Spleen (tissue), 7 donors: ENCODE results near the gene QPCTL.

Source experiments
- CTCF ChIP-seq, 11 experiments: fragments of 200-600 bp in 7 of 11; fragments of 450-650 bp in 4 of 11; sonication (generic) in 4 of 11; IDR thresholded peaks in 8 of 11; conservative IDR thresholded peaks in 3 of 11; 1 replicate in 7 of 11; 2 replicates in 4 of 11; pipeline versions ENCODE4 v1.4.0 to v1.8.0; 2016 to 2021; ENCODE audit warnings: antibody characterized with exemption in 11 of 11, inconsistent platforms in 4 of 11, mild to moderate bottlenecking in 1 of 11
- POLR2A ChIP-seq, 3 donors: fragments of 450-650 bp; IDR thresholded peaks; one replicate each; pipeline ENCODE4 v1.5.1; 2017; ENCODE audit warnings: antibody characterized with exemption in 3 of 3, mild to moderate bottlenecking in 1 of 3
- POLR2AphosphoS5 ChIP-seq, 3 donors: sonication (generic); formaldehyde crosslinking; IDR thresholded peaks; one replicate each; pipeline ENCODE4 v1.5.1; 2017; ENCODE audit warnings: antibody characterized with exemption in 3 of 3
- donor health status: DM: no; HTN: no; CAD: no; lungs with moderate emphysema.
- donor health status: DM: no; HTN: no; CAD: no.
- donor health status: DM: no; HTN: no; CAD: no.

GRCh38 chr19:45643927-45644771 is 48.3 kb upstream of the QPCTL start:
- TF ChIP-seq CTCF (IDR thresholded peaks at IDR 0.05 in 8 of 11, conservative IDR thresholded peaks at IDR 0.05 in 3 of 11) (no peak), POLR2AphosphoS5 (IDR thresholded peaks at IDR 0.05) (no peak), POLR2A (IDR thresholded peaks at IDR 0.05) (no peak)
